ENCODE results near the gene CTSH. TPM values are rescaled to one million over a fixed set of nuclear protein-coding genes. Genes with fewer than 3 reads are reported as not detected.

CTSH gene
- total RNA-seq, 1 donor from 2014 or later = 112 TPM

GRCh38 chr15:78985859-78986475 is 41.1 kb upstream of the CTSH start:
- Histone ChIP-seq H3K27me3 (no peaks in the 10 kb centered on the region), H3K36me3 (no peaks in the 10 kb centered on the region), H3K4me3 (no peak overlapping the region), H3K4me1 (peaks cover 4 to 11% of the 10 kb centered on the region in 2 donors), H3K27ac (no peak overlapping the region), H3K9me3 (no peaks in the 10 kb centered on the region)
- intact Hi-C loops (cut with DNase I) = loop anchor here (10.0 kb wide), 1 partner anchor 231 kb away; no protein-coding TSS in a partner anchor
- DNase-seq (ENCODE audit: low spot score in 2 of 2) = no peak
- no peak for TF ChIP-seq CTCF (IDR thresholded peaks at IDR 0.05)

GRCh38 chr15:78984041-78984440 is 39.2 kb upstream of the CTSH start:
- no peak for DNase-seq (ENCODE audit: low spot score in 2 of 2)
- Histone ChIP-seq H3K36me3 (no peaks in the 10 kb centered on the region), H3K4me1 (peaks cover 3 to 7% of the 10 kb centered on the region in 2 donors), H3K9me3 (no peaks in the 10 kb centered on the region), H3K27ac (no peak overlapping the region), H3K4me3 (no peak overlapping the region), H3K27me3 (no peaks in the 10 kb centered on the region)
- intact Hi-C loops (cut with DNase I) = loop anchor here (10.0 kb wide), 1 partner anchor 229 kb away; no protein-coding TSS in a partner anchor
- TF ChIP-seq CTCF (IDR thresholded peaks at IDR 0.05) = no peak

- no peak overlapping the region for H3K4me3 ChIP-seq
- no peak for DNase-seq (ENCODE audit: low spot score in 2 of 2)
- H3K36me3 ChIP-seq = no peaks in the 10 kb centered on the region
- H3K4me1 ChIP-seq = peaks cover 0 to 2% of the 10 kb centered on the region in 2 donors
- intact Hi-C loops (cut with DNase I) = loop anchor here (10.0 kb wide), 1 partner anchor 229 kb away; no protein-coding TSS in a partner anchor
- H3K27ac ChIP-seq = no peak overlapping the region
- no peaks in the 10 kb centered on the region for H3K27me3 ChIP-seq
- H3K9me3 ChIP-seq = no peaks in the 10 kb centered on the region
- no peak for TF ChIP-seq CTCF (IDR thresholded peaks at IDR 0.05)
These were observed 38.5 kb upstream of the CTSH start for GRCh38 chr15:78983146-78983918.

GRCh38 chr15:78982736-78983135 is 37.9 kb upstream of the CTSH start:
- H3K27ac ChIP-seq = no peak overlapping the region

More at GRCh38 chr15:78982736-78983135, 37.9 kb upstream of the CTSH start:
- Histone ChIP-seq H3K27me3 (no peaks in the 10 kb centered on the region), H3K9me3 (no peaks in the 10 kb centered on the region), H3K4me3 (no peak overlapping the region), H3K4me1 (no peaks in the 10 kb centered on the region), H3K36me3 (no peaks in the 10 kb centered on the region)
- intact Hi-C loops (cut with DNase I) = loop anchor here (10.0 kb wide), 1 partner anchor 228 kb away; no protein-coding TSS in a partner anchor
- no peak for DNase-seq (ENCODE audit: low spot score in 2 of 2)
- TF ChIP-seq CTCF (IDR thresholded peaks at IDR 0.05) = no peak
